Central memory CD4-positive, alpha-beta T cell (primary cell): Measurements from ENCODE around the gene ATP6V1A.
"Not testable (repeated sequence)": the region's sequence is repeated elsewhere in the genome, so short reads cannot be mapped to it uniquely, and the experiment has no call there.

Source experiments
- DNase-seq: peaks from one replicate; pipeline ENCODE4 v3.0.0; 2022

ATP6V1A gene

DNA sequence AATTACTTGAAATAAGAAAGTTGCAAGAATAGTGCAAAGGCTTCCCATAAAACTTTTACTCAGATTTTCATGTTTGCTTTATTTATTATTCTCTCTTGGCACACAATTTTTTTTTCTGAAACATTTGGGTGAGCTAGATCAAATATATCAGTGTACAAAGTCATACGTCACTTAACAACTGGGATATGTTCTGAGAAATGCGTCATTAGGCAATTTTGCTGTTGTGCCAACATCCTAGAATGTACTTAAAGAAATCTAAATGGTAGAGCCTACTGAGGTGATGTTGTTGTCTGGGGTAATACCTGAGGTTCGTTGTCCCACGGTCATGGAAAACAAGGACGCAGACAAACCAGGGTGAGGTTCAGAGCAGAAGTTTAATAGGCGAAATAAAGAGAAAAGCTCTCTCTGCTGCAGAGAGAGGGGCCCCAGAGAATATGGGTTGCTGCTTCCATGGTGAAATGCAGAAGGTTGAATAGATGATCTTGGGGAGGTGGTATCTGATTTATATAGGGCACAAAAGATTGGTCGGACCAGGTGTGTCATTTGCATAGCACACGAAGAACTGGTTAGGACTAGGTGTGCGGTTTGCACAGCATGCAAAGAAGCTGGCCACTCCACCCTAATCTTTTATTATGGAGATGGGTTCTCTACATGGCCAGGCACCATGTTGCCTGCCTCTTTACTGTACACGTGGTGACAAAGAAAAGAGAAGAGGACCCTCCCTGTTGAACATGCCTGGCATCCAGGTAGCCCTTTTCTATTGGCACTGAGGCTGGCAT is 82.9 kb downstream of the ATP6V1A start:
- DNase-seq = no peak

DNA sequence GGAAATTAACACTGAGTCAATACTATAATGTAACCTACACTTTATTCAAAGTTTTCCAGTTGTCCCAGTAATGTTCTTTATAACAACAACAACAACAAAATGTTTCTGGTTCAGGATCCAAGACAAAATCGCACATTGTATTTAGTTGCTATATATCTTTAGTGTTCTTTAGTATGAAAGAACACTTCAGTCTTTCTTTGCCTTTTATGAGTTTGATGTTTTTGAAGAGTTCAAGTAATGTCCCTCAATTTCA is 84.2 kb downstream of the ATP6V1A start:
- no peak for DNase-seq

DNA sequence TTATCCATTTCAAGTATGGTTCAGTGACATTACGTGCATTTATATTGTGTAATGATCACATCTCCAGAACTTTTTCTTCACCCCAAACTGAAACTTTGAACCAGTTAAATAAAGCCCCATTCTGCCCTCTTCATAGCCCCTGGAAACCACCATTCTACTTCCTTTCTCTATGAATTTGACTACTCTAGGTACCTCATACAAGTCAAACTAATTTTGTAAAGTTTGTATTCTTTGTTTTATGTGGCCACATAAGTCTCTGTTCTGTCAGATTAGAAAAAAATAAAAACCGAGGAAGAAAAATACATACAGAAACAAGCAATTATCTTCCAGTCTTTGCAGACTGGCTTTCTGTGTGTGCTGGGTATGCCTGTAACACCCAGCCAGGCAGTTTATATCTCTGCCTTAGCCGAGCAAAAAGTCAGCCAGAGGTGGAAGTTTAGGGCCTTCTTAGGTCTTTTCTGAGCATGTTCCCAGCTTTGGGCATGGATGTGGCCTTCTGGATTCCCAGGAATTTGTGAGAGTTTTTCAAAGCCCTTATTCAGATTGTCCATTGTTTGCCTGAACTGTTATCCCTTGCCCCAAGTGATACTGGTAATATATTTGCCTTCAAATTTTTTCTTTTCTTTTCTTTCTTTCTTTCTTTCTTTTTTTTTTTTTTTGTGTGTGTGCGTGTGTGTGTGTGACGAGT is 85.8 kb downstream of the ATP6V1A start:
- no peak for DNase-seq

DNA sequence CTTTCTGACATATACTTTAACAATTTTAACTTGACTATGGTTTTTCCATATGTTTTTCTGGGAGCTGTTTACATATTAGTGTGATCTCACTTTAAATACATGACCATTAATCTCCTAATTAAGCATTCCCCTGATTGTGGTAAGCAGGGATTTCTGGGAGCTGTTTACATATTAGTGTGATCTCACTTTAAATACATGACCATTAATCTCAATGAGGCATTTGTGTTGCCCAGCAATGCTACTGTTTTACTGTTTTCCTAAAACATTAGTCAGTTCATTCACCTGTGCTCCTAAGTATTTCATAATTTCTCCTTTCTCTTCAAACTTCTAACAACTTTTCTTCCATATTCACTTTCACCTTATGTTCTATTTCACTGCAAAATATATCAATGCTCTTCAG is 88.1 kb downstream of the ATP6V1A start:
- DNase-seq = no peak

DNA sequence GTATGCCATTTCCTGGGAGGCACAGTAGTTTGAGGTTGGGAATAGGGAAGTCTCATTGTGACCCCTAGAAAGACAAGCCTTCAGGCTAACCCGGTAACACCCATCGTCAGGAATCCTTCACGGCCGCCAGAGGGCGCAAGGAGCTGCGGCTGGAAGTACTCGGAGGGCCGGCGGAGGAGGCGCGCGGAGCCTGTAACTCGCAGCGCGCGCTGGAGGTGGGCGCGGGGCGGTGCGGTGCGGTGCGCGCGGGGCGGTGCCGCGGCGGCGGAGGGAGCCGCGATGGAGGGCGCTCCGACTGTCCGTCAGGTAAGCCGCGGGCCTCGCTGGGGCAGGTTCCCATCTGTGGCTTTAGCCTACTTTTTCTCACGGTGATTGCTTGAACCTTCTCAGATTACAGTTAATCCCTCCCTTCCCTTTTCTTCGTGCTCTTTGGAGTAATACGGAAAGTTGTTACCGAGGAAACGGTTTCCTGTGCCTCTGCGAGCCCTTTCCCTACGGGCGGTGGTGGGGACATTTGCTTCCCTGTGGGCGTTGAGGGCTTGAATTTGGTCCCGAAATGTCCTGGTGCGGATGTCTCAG is 91.9 kb downstream of the ATP6V1A start, which contains the start of gene GRAMD1C:
TSS of gene GRAMD1C (plus strand) at position 158 of the 579 bp plus-strand sequence. CDS start at position 280, 122 bp downstream.
- DNase-seq = peak; percentile 79

DNA sequence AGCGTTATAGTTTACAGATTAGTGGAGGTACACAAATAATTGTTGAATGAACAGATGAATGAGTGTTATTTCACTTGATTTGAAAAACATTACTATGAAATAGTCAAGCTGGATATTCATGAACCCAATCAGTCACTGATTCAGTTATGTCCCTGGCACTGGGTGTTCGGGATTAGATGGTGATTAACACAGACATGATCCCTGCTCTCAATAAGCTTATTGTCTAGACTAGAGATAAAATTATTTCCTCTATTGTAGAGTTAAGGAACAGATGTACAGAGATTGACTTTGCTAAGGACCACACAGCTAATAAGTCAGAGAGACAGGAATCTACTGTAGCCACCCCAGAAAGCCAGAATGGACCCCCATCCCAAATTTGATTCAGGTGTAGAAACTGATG is 92.7 kb downstream of the ATP6V1A start:
- no peak for DNase-seq

DNA sequence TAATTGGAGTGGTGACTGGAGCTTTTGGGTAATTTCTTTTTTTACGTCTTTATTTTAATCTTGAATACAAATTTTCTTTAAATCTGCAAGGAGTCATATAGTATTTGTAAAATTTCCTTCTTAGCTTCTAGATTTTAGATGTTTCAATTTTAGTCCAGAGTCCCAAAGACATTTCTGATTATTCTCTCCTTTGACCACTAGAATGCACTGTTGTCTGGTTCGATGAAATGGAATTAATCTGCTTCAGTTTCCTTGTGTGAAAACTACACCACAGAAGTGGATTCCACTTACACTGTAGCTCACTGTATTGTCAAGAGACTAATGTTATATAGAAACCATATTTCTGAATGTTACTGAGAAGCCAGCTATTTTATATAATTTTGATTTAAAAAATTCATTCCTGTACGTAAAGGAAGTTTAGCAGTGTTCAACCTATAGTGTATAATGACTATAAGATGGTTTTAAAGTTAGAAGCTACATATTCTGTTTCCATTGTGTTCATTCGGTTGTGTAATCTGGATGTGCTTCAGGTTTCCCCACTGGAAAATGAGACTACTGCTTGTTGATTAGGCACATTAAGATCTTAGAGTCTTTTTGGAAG is 97.9 kb downstream of the ATP6V1A start:
- DNase-seq = no peak

DNA sequence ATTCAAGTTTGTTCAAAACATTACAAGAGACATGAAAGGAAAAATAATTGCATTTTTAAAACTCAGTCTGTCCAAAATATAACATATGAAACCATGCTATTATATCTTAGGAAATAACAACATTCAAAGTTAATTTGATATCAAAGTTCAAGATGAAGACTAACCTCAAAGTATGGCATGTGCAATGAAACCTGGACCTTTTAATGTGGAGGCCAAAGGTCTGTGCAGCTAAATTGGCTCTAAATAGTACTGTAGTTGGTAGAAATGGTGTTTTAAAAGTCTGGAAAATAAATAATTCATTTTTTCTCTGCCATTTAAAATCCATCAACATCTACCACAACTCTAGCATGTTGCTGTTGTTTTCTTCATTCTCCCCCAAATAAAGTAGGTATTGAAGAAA is 100.4 kb downstream of the ATP6V1A start:
- DNase-seq = no peak

DNA sequence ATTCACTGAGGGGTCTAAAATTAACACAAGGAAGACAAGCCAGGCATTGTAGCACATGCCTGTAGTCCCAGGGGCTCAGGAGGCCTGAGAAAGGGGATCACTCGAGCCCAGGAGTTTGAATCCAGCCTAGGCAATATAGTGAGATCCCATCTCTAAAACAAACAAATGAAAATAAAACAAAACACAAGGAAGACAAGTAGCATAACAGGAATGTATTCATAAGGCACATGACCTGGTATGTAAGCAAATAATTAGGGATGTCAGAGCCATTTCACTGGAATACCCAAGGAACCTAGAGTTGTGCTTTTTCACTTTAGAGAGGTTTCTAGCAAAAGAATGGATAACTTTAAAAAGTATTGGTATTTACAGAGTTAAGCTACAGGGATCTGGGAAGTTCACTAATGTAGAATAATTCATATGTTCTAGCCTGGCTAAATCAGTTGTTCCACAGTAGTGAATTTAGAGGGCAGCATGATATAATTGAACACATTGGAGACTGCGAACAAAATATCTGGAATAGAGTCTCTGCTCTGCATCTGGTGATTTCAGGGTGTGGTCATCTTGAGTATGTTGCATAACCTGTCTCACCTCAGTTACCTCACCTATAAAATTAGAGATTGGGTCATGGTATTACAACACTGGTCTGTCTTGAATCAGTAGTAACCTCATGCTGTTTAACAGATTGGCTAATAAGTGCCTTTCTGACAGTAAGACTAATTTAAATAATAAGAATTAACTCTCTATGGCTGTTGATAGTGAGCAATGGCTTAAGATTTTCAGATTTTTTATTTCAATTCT is 101.0 kb downstream of the ATP6V1A start:
- DNase-seq = no peak

DNA sequence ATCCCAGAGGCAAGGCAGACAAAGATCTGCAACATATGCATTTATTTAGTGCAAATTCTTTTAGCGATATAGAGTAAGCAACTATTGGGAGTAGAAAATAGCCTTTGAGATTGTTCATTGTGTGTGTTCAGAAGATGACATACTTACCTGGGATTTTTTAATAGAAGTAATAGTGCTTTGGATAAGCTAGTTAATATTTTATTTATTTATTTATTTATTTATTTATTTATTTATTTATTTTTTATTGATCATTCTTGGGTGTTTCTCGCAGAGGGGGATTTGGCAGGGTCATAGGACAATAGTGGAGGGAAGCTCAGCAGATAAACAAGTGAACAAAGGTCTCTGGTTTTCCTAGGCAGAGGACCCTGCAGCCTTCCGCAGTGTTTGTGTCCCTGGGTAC is 102.2 kb downstream of the ATP6V1A start:
- DNase-seq = not testable (repeated sequence)

DNA sequence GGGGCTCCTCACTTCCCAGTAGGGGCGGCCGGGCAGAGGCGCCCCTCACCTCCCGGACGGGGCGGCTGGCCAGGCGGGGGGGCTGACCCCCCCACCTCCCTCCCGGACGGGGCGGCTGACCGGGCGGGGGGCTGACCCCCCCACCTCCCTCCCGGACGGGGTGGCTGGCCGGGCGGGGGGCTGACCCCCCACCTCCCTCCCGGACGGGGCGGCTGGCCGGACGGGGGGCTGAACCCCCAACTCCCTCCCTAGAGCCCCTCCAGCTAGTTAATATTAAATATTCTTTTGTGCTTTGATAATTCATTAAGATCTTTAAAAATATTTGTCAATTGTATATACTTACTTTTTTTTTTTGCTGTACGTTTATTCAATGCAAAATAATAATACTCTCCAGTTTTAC is 103.0 kb downstream of the ATP6V1A start:
- not testable (repeated sequence) for DNase-seq

DNA sequence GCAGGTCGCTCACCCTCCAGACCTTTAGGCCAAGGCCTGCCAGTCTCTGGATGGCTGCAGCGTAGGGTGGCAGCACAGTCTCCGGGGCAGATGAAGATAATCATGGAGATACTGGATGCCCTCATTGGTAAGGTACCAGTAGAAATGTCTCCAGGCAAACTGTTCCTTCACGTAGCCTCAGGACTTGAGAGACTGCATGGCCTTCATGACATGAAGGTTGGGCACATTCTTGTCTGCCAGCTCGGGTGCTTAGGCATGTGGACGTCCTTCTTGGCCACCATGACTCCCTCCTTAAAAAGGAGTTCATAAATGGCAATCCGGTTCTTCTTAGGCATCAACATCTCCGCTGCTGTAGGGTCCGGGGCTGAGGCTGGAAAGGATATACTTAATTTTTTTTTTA is 103.6 kb downstream of the ATP6V1A start:
- DNase-seq = not testable (repeated sequence)

DNA sequence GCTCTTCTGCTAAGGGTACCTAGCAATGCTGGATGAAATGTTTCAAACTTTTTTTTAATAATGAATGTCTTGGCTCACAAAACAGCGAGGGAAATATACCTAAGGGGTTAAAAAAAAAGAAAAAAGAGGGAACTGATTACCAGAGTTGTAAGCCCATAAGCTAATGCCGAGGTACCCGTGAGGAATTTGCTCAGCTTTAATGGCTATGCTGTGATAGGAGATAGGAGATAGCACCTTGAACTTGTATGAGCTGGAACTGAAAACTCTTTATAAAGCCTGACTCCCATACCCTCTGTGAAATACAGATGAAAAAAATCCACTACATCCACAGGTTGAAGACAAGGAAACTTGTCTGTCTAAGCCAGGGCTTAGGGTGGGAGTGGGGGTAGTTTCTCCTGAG is 105.7 kb downstream of the ATP6V1A start:
- no peak for DNase-seq
